Measurements from ENCODE around the gene GTF2A1.

GTF2A1 gene

DNA sequence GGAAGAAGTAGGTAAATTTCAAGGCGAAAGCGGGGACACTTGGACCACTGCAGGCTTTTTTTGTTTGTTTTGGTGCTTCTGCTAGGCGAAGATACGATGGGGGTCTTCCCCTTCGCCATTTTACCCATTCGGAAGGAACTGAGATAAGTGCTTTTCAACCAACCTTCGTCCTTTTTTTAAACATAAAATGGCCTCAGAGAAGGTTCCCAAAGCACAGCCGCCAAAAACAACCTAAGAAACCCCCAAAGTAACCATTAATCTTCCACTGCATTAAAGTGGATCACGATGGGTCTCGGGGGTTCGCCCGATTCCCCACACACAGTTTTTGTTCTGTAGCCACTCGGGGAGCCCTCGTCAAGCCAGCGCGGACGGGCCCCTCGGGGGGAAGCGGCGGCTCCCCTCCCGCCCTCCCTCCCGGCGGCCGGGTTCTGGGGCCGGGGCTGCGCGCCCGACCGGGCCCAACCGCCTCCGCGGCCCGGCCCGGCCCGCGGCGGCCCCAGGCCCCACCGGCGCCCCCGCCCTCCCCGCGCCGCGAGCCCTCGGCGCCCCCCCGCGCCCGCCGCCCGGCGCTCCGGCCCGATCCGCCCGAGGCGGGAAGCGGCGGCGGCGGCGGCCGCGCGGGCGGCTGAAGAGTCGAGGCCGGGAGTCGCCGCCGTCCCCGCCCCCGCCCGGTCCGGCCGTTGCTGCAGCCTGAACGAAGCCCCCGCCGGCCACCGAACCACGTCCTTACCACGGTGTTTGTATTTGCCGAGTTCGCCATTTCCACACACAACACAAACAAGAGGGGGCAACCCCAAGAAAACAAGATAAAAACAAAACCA, 790 bp downstream of the GTF2A1 start:
- TF ChIP-seq, protein P1, sequence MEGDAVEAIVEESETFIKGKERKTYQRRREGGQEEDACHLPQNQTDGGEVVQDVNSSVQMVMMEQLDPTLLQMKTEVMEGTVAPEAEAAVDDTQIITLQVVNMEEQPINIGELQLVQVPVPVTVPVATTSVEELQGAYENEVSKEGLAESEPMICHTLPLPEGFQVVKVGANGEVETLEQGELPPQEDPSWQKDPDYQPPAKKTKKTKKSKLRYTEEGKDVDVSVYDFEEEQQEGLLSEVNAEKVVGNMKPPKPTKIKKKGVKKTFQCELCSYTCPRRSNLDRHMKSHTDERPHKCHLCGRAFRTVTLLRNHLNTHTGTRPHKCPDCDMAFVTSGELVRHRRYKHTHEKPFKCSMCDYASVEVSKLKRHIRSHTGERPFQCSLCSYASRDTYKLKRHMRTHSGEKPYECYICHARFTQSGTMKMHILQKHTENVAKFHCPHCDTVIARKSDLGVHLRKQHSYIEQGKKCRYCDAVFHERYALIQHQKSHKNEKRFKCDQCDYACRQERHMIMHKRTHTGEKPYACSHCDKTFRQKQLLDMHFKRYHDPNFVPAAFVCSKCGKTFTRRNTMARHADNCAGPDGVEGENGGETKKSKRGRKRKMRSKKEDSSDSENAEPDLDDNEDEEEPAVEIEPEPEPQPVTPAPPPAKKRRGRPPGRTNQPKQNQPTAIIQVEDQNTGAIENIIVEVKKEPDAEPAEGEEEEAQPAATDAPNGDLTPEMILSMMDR (IDR thresholded peaks at IDR 0.05; ENCODE audit: borderline replicate concordance, insufficient read depth, low read depth, low read length): no peak
- H3K4me3 ChIP-seq (ENCODE audit: low read depth, low read length): peak overlapping the region; percentile 90

DNA sequence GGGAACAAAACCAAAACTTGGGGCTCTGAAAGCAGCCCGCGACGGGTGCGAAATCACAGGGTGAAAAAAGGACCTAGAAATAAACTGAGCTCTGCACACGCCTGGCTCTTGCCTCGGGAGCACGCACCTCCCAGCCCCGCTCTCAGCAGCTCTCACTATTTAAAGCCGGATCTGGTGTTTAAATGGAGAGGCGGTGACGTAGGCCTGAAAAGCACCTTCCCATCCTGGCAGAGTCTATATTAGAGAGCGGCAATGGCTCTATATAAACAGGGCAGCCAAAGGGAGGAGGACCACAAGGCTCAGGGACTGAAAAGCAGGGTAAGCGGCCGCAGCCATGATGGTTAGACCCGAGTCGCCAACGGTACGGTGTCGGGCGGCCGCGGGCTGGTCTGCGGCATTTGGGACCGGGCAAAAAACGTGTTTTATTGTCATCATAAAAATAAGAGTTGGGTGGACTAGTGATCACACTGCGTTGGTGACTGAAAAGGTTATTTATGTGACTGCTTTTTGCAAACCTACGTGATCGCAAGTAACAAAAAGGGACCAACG, 1.5 kb downstream of the GTF2A1 start:
- TF ChIP-seq, protein P1 (IDR thresholded peaks at IDR 0.05; ENCODE audit: borderline replicate concordance, insufficient read depth, low read depth, low read length): no peak

DNA sequence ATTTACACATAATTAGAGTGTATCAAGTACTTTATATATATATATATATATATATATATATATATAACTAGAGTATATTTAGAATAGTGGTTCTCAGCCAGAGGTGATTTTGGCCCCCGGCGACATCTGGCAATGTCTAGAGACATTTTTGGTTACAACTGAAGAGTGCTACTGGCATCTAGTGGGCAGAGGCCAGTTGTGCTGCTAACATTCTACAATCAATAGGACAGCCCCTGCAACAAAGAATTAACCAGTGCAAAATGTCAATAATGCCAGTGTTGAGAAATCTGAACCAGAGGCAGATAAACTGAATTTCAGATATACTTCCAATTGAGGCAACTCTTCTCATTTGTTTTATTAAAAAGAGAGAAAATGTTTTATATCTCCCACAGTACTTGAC, 8.9 kb downstream of the GTF2A1 start:
- H3K4me3 ChIP-seq (ENCODE audit: low read depth, low read length): no peak overlapping the region
- TF ChIP-seq, protein P1 (IDR thresholded peaks at IDR 0.05; ENCODE audit: borderline replicate concordance, insufficient read depth, low read depth, low read length): peak; percentile 40; the same call in 1 of the 2 replicates

More for the DNA sequence above, 1.5 kb downstream of the GTF2A1 start:
- H3K4me3 ChIP-seq (ENCODE audit: low read depth, low read length): peak overlapping the region; percentile 90

DNA sequence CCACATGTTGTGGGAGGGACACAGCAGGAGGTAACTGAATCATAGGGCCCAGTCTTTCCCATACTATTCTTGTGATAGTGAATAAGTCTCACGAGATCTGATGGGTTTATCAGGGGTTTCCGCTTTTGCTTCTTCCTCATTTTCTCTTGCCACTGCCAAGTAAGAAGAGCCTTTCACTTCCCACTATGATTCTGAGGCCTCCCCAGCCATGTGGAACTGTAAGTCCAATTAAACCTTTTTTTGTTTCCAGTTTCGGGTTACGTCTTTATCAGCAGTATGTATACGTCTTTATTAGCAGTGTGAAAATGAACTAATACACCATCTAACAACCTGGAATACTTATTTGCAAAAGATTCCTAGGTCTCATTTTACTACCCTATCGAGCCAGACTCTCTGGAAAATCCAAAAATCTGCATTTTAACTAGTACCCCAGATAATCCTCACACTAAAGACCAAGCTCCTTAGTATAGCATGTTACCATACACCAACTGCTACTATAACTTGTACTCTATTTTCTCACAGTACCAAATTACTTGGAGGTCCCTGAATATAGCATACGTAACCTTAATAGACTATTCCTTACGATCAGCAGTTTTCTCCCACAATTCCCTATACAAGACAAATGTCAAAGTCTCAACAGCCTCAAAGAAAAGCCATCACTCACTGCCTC, 11.5 kb downstream of the GTF2A1 start:
- TF ChIP-seq, protein P1 (IDR thresholded peaks at IDR 0.05; ENCODE audit: borderline replicate concordance, insufficient read depth, low read depth, low read length): no peak
- H3K4me3 ChIP-seq (ENCODE audit: low read depth, low read length): no peak overlapping the region

DNA sequence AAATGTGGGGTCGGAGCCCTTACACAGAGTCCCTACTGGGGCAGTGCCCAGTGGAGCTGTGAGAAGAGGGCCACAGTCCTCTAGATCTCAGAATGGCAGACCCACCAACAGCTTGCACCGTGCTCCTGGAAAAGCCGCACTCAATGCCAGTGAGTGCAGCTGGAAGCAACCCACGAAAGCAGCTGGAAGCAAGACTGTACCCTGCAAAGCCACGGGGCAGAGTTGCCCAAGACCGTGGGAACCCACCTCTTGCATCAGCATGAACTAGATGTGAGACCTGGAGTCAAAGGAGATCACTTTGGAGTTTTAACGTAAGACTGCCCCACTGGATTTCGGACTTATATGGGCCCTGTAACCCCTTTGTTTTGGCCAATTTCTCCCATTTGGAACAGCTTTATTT, 12.3 kb downstream of the GTF2A1 start:
- TF ChIP-seq, protein P1 (IDR thresholded peaks at IDR 0.05; ENCODE audit: borderline replicate concordance, insufficient read depth, low read depth, low read length): no peak
- no peak overlapping the region for H3K4me3 ChIP-seq (ENCODE audit: low read depth, low read length)

DNA sequence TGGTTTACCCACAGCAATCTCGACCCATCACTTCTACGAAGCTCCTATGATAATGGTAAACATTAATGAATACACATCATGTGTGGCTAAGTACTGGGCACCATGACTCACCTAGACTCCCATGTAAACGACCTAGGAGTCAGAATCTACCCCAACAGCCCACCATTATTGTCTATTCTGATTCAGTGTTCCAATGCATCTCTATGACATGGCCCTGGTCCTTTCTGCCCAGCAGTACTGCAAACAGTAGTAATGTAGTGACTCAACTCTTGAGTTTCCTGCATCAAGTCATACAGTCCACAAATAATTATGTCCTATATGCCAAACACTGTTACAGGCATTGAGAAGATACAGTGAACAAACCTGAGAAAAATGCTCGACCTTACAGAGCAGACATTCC, 14.6 kb downstream of the GTF2A1 start:
- TF ChIP-seq, protein P1 (IDR thresholded peaks at IDR 0.05; ENCODE audit: borderline replicate concordance, insufficient read depth, low read depth, low read length): no peak

More for the DNA sequence above, 14.6 kb downstream of the GTF2A1 start:
- no peak overlapping the region for H3K4me3 ChIP-seq (ENCODE audit: low read depth, low read length)
